Loucy (cell line): ENCODE measurements around the gene KLHL25.
"Not testable (repeated sequence)": the region's sequence is repeated elsewhere in the genome, so short reads cannot be mapped to it uniquely, and the experiment has no call there.

Experiments used
- H2AFZ ChIP-seq: fragments of 200-600 bp; sonication (generic); 2 replicates; pipeline ENCODE4 v1.6.0; 2016; ENCODE audit warnings: antibody characterized with exemption, mild to moderate bottlenecking, low read length, moderate library complexity
- H3F3A ChIP-seq: fragments of 200-600 bp; 2 replicates; pipeline ENCODE4 v1.6.0; 2016; ENCODE audit warnings: antibody characterized with exemption, low read depth, mild to moderate bottlenecking
- H3K27me3 ChIP-seq: fragments of 200-600 bp; sonication (generic); 2 replicates; pipeline ENCODE4 v1.6.1; 2014; ENCODE audit warnings: low read length, mild to moderate bottlenecking; ENCODE audit not compliant: insufficient read depth, poor library complexity, severe bottlenecking
- H3K36me3 ChIP-seq: fragments of 200-600 bp; sonication (generic); 2 replicates; pipeline ENCODE4 v1.6.1; 2016; ENCODE audit warnings: low read length; ENCODE audit not compliant: insufficient read depth
- H3K4me1 ChIP-seq: fragments of 200-600 bp; sonication (generic); 2 replicates; pipeline ENCODE4 v1.5.1; 2014; ENCODE audit warnings: low read length, mild to moderate bottlenecking; ENCODE audit not compliant: insufficient read depth, poor library complexity, severe bottlenecking
- H3K4me2 ChIP-seq: fragments of 200-600 bp; sonication (generic); 2 replicates; pipeline ENCODE4 v1.6.0; 2014; ENCODE audit warnings: antibody characterized with exemption, low read length, low read depth, mild to moderate bottlenecking; ENCODE audit not compliant: poor library complexity, severe bottlenecking
- H3K4me3 ChIP-seq: fragments of 200-600 bp; sonication (generic); 2 replicates; pipeline ENCODE4 v1.5.1; 2014; ENCODE audit warnings: low read length, mild to moderate bottlenecking, mixed read lengths; ENCODE audit not compliant: poor library complexity, severe bottlenecking
- H3K79me2 ChIP-seq: fragments of 200-600 bp; sonication (generic); 2 replicates; pipeline ENCODE4 v1.6.1; 2014; ENCODE audit warnings: low read length; ENCODE audit not compliant: insufficient read depth
- H3K9ac ChIP-seq: fragments of 200-600 bp; sonication (generic); 2 replicates; pipeline ENCODE4 v1.6.0; 2014; ENCODE audit warnings: mild to moderate bottlenecking, low read depth, low read length, moderate library complexity; ENCODE audit not compliant: poor library complexity, severe bottlenecking
- H3K9me2 ChIP-seq: fragments of 200-600 bp; sonication (generic); replicated peaks from 2 replicates; pipeline ENCODE4 v1.6.1; 2016; ENCODE audit warnings: low read depth, low read length, mixed read lengths
- H3K9me3 ChIP-seq: fragments of 200-600 bp; sonication (generic); 2 replicates; pipeline ENCODE4 v1.6.1; 2014; ENCODE audit warnings: mild to moderate bottlenecking, antibody characterized with exemption, low read length, low read depth; ENCODE audit not compliant: insufficient read depth
- H4K20me1 ChIP-seq: fragments of 200-600 bp; sonication (generic); 2 replicates; pipeline ENCODE4 v1.6.0; 2014; ENCODE audit warnings: antibody characterized with exemption, low read length, mild to moderate bottlenecking; ENCODE audit not compliant: insufficient read depth, poor library complexity, severe bottlenecking
- CTCF ChIP-seq: fragments of 200-600 bp; sonication (generic); conservative IDR thresholded peaks from 2 replicates; pipeline ENCODE4 v1.5.1; 2014; ENCODE audit warnings: mild to moderate bottlenecking, antibody characterized with exemption, low read length
- EZH2phosphoT487 ChIP-seq: fragments of 200-600 bp; IDR thresholded peaks from 2 replicates; pipeline ENCODE4 v1.6.1; 2018; ENCODE audit warnings: antibody characterized with exemption, mild to moderate bottlenecking, moderate library complexity, borderline replicate concordance

The KLHL25 gene

GRCh38 chr15:85831415-85832113, 36.8 kb upstream of the KLHL25 start:
- Histone ChIP-seq H3K9ac (no peak overlapping the region), H3K9me2 (no peaks in the 10 kb centered on the region), H3K36me3 (no peaks in the 10 kb centered on the region), H3F3A (no peaks in the 10 kb centered on the region), H4K20me1 (no peaks in the 10 kb centered on the region), H3K79me2 (no peaks in the 10 kb centered on the region), H3K4me2 (no peak overlapping the region), H3K4me3 (no peak overlapping the region), H2AFZ (no peak overlapping the region), H3K4me1 (no peaks in the 10 kb centered on the region), H3K27me3 (no peaks in the 10 kb centered on the region), H3K9me3 (no peaks in the 10 kb centered on the region)
- TF ChIP-seq EZH2phosphoT487: no peak
- TF ChIP-seq CTCF: peak; percentile 79

GRCh38 chr15:85829754-85830153, 35.0 kb upstream of the KLHL25 start:
- H3K27me3 ChIP-seq, H3K4me2 ChIP-seq, H3K9ac ChIP-seq, H3F3A ChIP-seq, H3K9me3 ChIP-seq, H3K4me3 ChIP-seq, H3K9me2 ChIP-seq, H4K20me1 ChIP-seq, H3K36me3 ChIP-seq, H2AFZ ChIP-seq, H3K4me1 ChIP-seq, H3K79me2 ChIP-seq: not testable (repeated sequence)

- Histone ChIP-seq H2AFZ (no peak overlapping the region), H3F3A (no peaks in the 10 kb centered on the region), H3K4me2 (no peak overlapping the region), H3K27me3 (no peaks in the 10 kb centered on the region), H3K9ac (no peak overlapping the region), H3K9me2 (no peaks in the 10 kb centered on the region), H3K79me2 (no peaks in the 10 kb centered on the region), H3K36me3 (no peaks in the 10 kb centered on the region), H3K4me3 (no peak overlapping the region), H4K20me1 (no peaks in the 10 kb centered on the region), H3K4me1 (no peaks in the 10 kb centered on the region), H3K9me3 (no peaks in the 10 kb centered on the region)
- TF ChIP-seq CTCF (no peak), EZH2phosphoT487 (no peak)
Observed at GRCh38 chr15:85828874-85829273, 34.1 kb upstream of the KLHL25 start.

- no peak overlapping the region for H3K4me3 ChIP-seq
- H3K4me1 ChIP-seq: no peaks in the 10 kb centered on the region
- no peaks in the 10 kb centered on the region for H3K9me3 ChIP-seq
- no peak overlapping the region for H2AFZ ChIP-seq
- no peaks in the 10 kb centered on the region for H3K79me2 ChIP-seq
- no peaks in the 10 kb centered on the region for H3F3A ChIP-seq
- no peak overlapping the region for H3K4me2 ChIP-seq
- no peaks in the 10 kb centered on the region for H3K27me3 ChIP-seq
- no peaks in the 10 kb centered on the region for H4K20me1 ChIP-seq
- no peak for TF ChIP-seq CTCF
- no peak for TF ChIP-seq EZH2phosphoT487
- no peaks in the 10 kb centered on the region for H3K9me2 ChIP-seq
- H3K36me3 ChIP-seq: no peaks in the 10 kb centered on the region
- H3K9ac ChIP-seq: no peak overlapping the region
Observed at GRCh38 chr15:85828126-85828525, 33.4 kb upstream of the KLHL25 start.
